OCI-LY3 (cell line): ENCODE measurements around the gene DUSP16.
"Not testable (repeated sequence)": the region's sequence is repeated elsewhere in the genome, so short reads cannot be mapped to it uniquely, and the experiment has no call there.

ENCODE experiments used
- H2AFZ ChIP-seq: fragments of 200-600, 300-600 bp; shearing (Covaris generic); 2 replicates; pipeline ENCODE4 v1.6.0; 2014; ENCODE audit warnings: antibody characterized with exemption, low read depth, low read length
- H3K27ac ChIP-seq: fragments of 200-600, 300-600 bp; sonication (generic); 2 replicates; pipeline ENCODE4 v1.5.1; 2014; ENCODE audit warnings: mild to moderate bottlenecking, low read length, moderate library complexity, mixed read lengths
- H3K27me3 ChIP-seq: fragments of 200-600, 300-600 bp; sonication (generic); 2 replicates; pipeline ENCODE4 v1.6.1; 2014; ENCODE audit warnings: low read depth, low read length, mixed read lengths
- H3K36me3 ChIP-seq: fragments of 200-600, 300-600 bp; sonication (generic); replicated peaks from 2 replicates; pipeline ENCODE3; 2014; ENCODE audit warnings: low read depth, low read length, mixed read lengths
- H3K4me1 ChIP-seq: fragments of 300-600, 200-600 bp; sonication (generic); 2 replicates; pipeline ENCODE4 v1.6.1; 2014; ENCODE audit warnings: low read length, mixed read lengths
- H3K4me2 ChIP-seq: fragments of 200-600, 300-600 bp; sonication (generic); 2 replicates; pipeline ENCODE4 v1.6.1; 2014; ENCODE audit warnings: low read length, mixed read lengths
- H3K4me3 ChIP-seq: fragments of 300-600, 200-600 bp; sonication (generic); 2 replicates; pipeline ENCODE4 v1.5.1; 2014; ENCODE audit warnings: antibody characterized with exemption, mild to moderate bottlenecking, low read length, moderate library complexity
- H3K79me2 ChIP-seq: fragments of 300-600, 200-600 bp; shearing (Covaris generic); 2 replicates; pipeline ENCODE4 v1.6.1; 2014; ENCODE audit warnings: mild to moderate bottlenecking, low read length, mixed read lengths
- H3K9ac ChIP-seq: fragments of 300-600, 200-600 bp; shearing (Covaris generic); 2 replicates; pipeline ENCODE4 v1.6.0; 2014; ENCODE audit warnings: mild to moderate bottlenecking, low read length, moderate library complexity
- H3K9me3 ChIP-seq: fragments of 200-600, 300-600 bp; shearing (Covaris generic); 2 replicates; pipeline ENCODE4 v1.6.1; 2014; ENCODE audit warnings: low read length, mixed read lengths; ENCODE audit not compliant: insufficient read depth
- H4K20me1 ChIP-seq: fragments of 200-600, 300-600 bp; sonication (generic); 2 replicates; pipeline ENCODE4 v1.6.1; 2016; ENCODE audit warnings: low read length, mixed read lengths; ENCODE audit not compliant: insufficient read depth
- EZH2phosphoT487 ChIP-seq: fragments of 200-600 bp; shearing (Covaris generic); IDR thresholded peaks from 2 replicates; pipeline ENCODE4 v1.6.1; 2018; ENCODE audit warnings: antibody characterized with exemption, mixed run types, low read depth
- TF ChIP-seq, protein P1 (sequence below): fragments of 200-600, 300-600 bp; sonication (generic); IDR thresholded peaks from 2 replicates; pipeline ENCODE4 v1.5.1; 2014; ENCODE audit warnings: antibody characterized with exemption, low read length, low read depth

Gene DUSP16

DNA sequence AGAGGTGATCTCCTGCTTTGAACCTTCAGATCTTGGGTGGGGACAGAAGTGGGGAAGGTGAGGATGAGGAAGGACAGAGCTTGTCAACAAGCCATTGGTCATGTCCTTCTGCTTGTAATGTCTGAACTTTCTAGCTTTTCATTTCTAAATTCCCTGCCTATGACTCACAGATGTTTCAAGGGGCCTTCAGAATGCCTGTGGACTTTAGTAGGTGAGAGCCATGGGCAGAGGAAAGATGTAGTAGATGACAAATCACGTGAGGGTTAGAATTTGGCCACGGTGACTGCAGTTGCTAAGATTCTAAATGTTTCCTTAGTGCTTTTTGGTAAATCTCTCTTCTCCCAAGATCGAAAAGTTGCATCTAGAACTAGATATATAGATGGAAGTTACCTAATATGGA lies 30.3 kb upstream of the DUSP16 start:
- no peaks in the 10 kb centered on the region for H3K9me3 ChIP-seq
- TF ChIP-seq, protein P1, sequence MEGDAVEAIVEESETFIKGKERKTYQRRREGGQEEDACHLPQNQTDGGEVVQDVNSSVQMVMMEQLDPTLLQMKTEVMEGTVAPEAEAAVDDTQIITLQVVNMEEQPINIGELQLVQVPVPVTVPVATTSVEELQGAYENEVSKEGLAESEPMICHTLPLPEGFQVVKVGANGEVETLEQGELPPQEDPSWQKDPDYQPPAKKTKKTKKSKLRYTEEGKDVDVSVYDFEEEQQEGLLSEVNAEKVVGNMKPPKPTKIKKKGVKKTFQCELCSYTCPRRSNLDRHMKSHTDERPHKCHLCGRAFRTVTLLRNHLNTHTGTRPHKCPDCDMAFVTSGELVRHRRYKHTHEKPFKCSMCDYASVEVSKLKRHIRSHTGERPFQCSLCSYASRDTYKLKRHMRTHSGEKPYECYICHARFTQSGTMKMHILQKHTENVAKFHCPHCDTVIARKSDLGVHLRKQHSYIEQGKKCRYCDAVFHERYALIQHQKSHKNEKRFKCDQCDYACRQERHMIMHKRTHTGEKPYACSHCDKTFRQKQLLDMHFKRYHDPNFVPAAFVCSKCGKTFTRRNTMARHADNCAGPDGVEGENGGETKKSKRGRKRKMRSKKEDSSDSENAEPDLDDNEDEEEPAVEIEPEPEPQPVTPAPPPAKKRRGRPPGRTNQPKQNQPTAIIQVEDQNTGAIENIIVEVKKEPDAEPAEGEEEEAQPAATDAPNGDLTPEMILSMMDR = no peak
- no peak for TF ChIP-seq EZH2phosphoT487
- H3K27ac ChIP-seq = no peak overlapping the region
- H3K36me3 ChIP-seq = no peaks in the 10 kb centered on the region
- no peak overlapping the region for H2AFZ ChIP-seq
- H3K79me2 ChIP-seq = no peaks in the 10 kb centered on the region
- no peak overlapping the region for H3K4me3 ChIP-seq
- H3K9ac ChIP-seq = no peak overlapping the region
- no peaks in the 10 kb centered on the region for H4K20me1 ChIP-seq
- H3K4me1 ChIP-seq = no peaks in the 10 kb centered on the region
- H3K27me3 ChIP-seq = peaks cover 41% of the 10 kb centered on the region
- H3K4me2 ChIP-seq = no peak overlapping the region

- H3K9me3 ChIP-seq = no peaks in the 10 kb centered on the region
- H2AFZ ChIP-seq = no peak overlapping the region
- no peaks in the 10 kb centered on the region for H3K79me2 ChIP-seq
- H3K27me3 ChIP-seq = peaks cover 52% of the 10 kb centered on the region
- H3K36me3 ChIP-seq = no peaks in the 10 kb centered on the region
- H3K4me3 ChIP-seq = no peak overlapping the region
- no peaks in the 10 kb centered on the region for H4K20me1 ChIP-seq
- TF ChIP-seq, protein P1 = no peak
- TF ChIP-seq EZH2phosphoT487 = no peak
- no peak overlapping the region for H3K4me2 ChIP-seq
- H3K9ac ChIP-seq = no peak overlapping the region
- H3K27ac ChIP-seq = no peak overlapping the region
- peaks cover 4% of the 10 kb centered on the region for H3K4me1 ChIP-seq
Observed at GRCh38 chr12:12590961-12591360, 28.3 kb upstream of the DUSP16 start.

DNA sequence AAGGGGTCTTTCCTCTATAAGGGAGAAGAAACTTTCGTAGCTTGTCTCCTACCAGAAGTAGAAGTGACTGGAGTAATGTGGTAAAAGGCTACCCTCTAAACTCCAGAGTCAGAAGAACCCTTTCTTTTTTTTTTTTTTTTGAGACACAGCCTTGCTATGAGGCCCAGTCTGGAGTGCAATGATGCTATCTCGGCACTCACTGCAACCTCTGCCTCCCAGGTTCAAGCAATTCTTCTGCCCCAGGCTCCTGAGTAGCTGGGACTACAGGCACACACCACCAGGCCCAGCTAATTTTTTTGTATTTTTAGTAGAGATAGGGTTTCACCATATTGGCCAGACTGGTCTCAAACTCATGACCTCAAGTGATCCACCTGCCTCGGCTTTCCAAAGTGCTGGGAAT lies 25.8 kb upstream of the DUSP16 start:
- H2AFZ ChIP-seq, H3K79me2 ChIP-seq, H3K4me3 ChIP-seq, H3K27ac ChIP-seq, H4K20me1 ChIP-seq, H3K36me3 ChIP-seq, H3K4me2 ChIP-seq, H3K9ac ChIP-seq: not testable (repeated sequence)
- peaks cover 18% of the 10 kb centered on the region for H3K4me1 ChIP-seq
- peaks cover 72% of the 10 kb centered on the region for H3K27me3 ChIP-seq
- H3K9me3 ChIP-seq = peaks cover 14% of the 10 kb centered on the region

DNA sequence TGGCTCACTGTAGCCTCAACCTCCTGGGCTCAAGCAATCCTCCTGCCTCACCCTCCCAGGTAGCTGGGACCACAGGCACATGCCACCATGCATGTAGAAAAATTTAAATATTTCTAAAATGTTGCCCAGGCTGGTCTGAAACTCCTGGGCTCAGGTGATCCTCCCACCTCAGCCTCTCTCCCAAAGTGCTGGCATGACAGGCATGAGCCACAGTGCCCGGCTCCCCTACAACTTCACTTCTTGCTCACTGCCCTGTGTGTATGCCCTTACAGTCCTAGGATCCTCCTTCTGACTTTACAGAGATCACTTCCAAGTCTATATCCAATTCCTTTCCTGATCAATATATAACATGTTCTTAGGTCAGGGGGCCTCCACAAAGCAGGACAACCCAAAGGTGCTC lies 25.2 kb upstream of the DUSP16 start:
- H3K79me2 ChIP-seq = no peaks in the 10 kb centered on the region
- no peak overlapping the region for H2AFZ ChIP-seq
- H3K4me3 ChIP-seq = no peak overlapping the region
- H3K36me3 ChIP-seq = peaks cover 4% of the 10 kb centered on the region
- H3K27ac ChIP-seq = no peak overlapping the region
- H4K20me1 ChIP-seq = no peaks in the 10 kb centered on the region
- H3K9ac ChIP-seq = no peak overlapping the region
- no peak overlapping the region for H3K4me2 ChIP-seq
- peaks cover 18% of the 10 kb centered on the region for H3K9me3 ChIP-seq
- TF ChIP-seq, protein P1 = no peak
- TF ChIP-seq EZH2phosphoT487 = no peak
- peaks cover 73% of the 10 kb centered on the region for H3K27me3 ChIP-seq
- H3K4me1 ChIP-seq = peaks cover 24% of the 10 kb centered on the region
